ENCODE results near the gene ANKRD35.

ANKRD35 gene

GRCh38 chr1:145884675-145885074 lies 991 bp downstream of the ANKRD35 start:
- H3K27me3 ChIP-seq (ENCODE audit: low read length), result no peaks in the 10 kb centered on the region

GRCh38 chr1:145879775-145880174 lies 5.9 kb downstream of the ANKRD35 start:
- H2AFZ ChIP-seq (ENCODE audit: low read depth, low read length, severe bottlenecking), result no peak overlapping the region
- H3K9me3 ChIP-seq (ENCODE audit: insufficient read depth, low read length), result no peaks in the 10 kb centered on the region
- no peaks in the 10 kb centered on the region for H3F3A ChIP-seq (ENCODE audit: insufficient read depth)
- H3K4me2 ChIP-seq (ENCODE audit: low read depth, low read length, poor library complexity, severe bottlenecking), result no peak overlapping the region
- no peaks in the 10 kb centered on the region for H3K27me3 ChIP-seq (ENCODE audit: low read length)
- H3K36me3 ChIP-seq (ENCODE audit: low read length), result no peaks in the 10 kb centered on the region
- H3K27ac ChIP-seq (ENCODE audit: low read depth, low read length), result no peak overlapping the region
- H3K79me2 ChIP-seq (ENCODE audit: insufficient read depth, low read length), result no peaks in the 10 kb centered on the region
- H3K9me2 ChIP-seq (replicated peaks; ENCODE audit: insufficient read depth, low read length), result no peaks in the 10 kb centered on the region
- H3K4me3 ChIP-seq (ENCODE audit: insufficient read depth, low read length, poor library complexity, severe bottlenecking), result no peak overlapping the region
- TF ChIP-seq EZH2phosphoT487 (conservative IDR thresholded peaks at IDR 0.05; ENCODE audit: low read length), result no peak
- no peak for TF ChIP-seq CTCF (IDR thresholded peaks at IDR 0.05; ENCODE audit: insufficient read depth, low read length, poor library complexity, severe bottlenecking)
- no peak overlapping the region for H3K9ac ChIP-seq (ENCODE audit: low read length)
- no peaks in the 10 kb centered on the region for H4K20me1 ChIP-seq (ENCODE audit: low read depth, low read length)

More at GRCh38 chr1:145884675-145885074, 991 bp downstream of the ANKRD35 start:
- Histone ChIP-seq H3K9me3 (ENCODE audit: insufficient read depth, low read length) (no peaks in the 10 kb centered on the region), H3F3A (ENCODE audit: insufficient read depth) (no peaks in the 10 kb centered on the region), H3K36me3 (ENCODE audit: low read length) (no peaks in the 10 kb centered on the region), H2AFZ (ENCODE audit: low read depth, low read length, severe bottlenecking) (no peak overlapping the region), H3K27ac (ENCODE audit: low read depth, low read length) (no peak overlapping the region), H3K4me3 (ENCODE audit: insufficient read depth, low read length, poor library complexity, severe bottlenecking) (no peak overlapping the region), H3K4me2 (ENCODE audit: low read depth, low read length, poor library complexity, severe bottlenecking) (no peak overlapping the region), H3K9me2 (replicated peaks; ENCODE audit: insufficient read depth, low read length) (no peaks in the 10 kb centered on the region), H3K9ac (ENCODE audit: low read length) (no peak overlapping the region), H4K20me1 (ENCODE audit: low read depth, low read length) (no peaks in the 10 kb centered on the region), H3K79me2 (ENCODE audit: insufficient read depth, low read length) (no peaks in the 10 kb centered on the region)
- TF ChIP-seq EZH2phosphoT487 (conservative IDR thresholded peaks at IDR 0.05; ENCODE audit: low read length) (no peak), CTCF (IDR thresholded peaks at IDR 0.05; ENCODE audit: insufficient read depth, low read length, poor library complexity, severe bottlenecking) (no peak)

GRCh38 chr1:145878724-145879123 lies 6.9 kb downstream of the ANKRD35 start:
- Histone ChIP-seq H4K20me1 (ENCODE audit: low read depth, low read length) (no peaks in the 10 kb centered on the region), H3K27me3 (ENCODE audit: low read length) (no peaks in the 10 kb centered on the region), H3K9me3 (ENCODE audit: insufficient read depth, low read length) (no peaks in the 10 kb centered on the region), H2AFZ (ENCODE audit: low read depth, low read length, severe bottlenecking) (no peak overlapping the region), H3K9me2 (replicated peaks; ENCODE audit: insufficient read depth, low read length) (no peaks in the 10 kb centered on the region), H3F3A (ENCODE audit: insufficient read depth) (no peaks in the 10 kb centered on the region), H3K9ac (ENCODE audit: low read length) (no peak overlapping the region), H3K27ac (ENCODE audit: low read depth, low read length) (no peak overlapping the region), H3K4me2 (ENCODE audit: low read depth, low read length, poor library complexity, severe bottlenecking) (no peak overlapping the region), H3K79me2 (ENCODE audit: insufficient read depth, low read length) (no peaks in the 10 kb centered on the region), H3K4me3 (ENCODE audit: insufficient read depth, low read length, poor library complexity, severe bottlenecking) (no peak overlapping the region), H3K36me3 (ENCODE audit: low read length) (no peaks in the 10 kb centered on the region)
- TF ChIP-seq CTCF (IDR thresholded peaks at IDR 0.05; ENCODE audit: insufficient read depth, low read length, poor library complexity, severe bottlenecking), result no peak
